ENCODE results near the gene EPN2. TPM values are rescaled to one million over a fixed set of nuclear protein-coding genes. Genes with fewer than 3 reads are reported as not detected.

Gene EPN2
- total and polyA plus RNA-seq, 9 donors = 21.6 to 68.9 (median 52.7) TPM

GRCh38 chr17:19261426-19261825, 24.3 kb downstream of the EPN2 start:
- Histone ChIP-seq H3K9me3 (no peaks in the 10 kb centered on the region), H3K36me3 (no peaks in the 10 kb centered on the region), H3K27me3 (no peaks in the 10 kb centered on the region), H3K27ac (no peak overlapping the region), H3K4me3 (no peak overlapping the region), H3K4me1 (ENCODE audit: insufficient read depth) (peaks cover 12% of the 10 kb centered on the region)
- intact Hi-C loops (cut with DNase I) = no loop called here
- WGBS, 3 donors = 82 to 93% (median 93%) methylated on average over 2 of the region's 2 CpGs
- no peak for TF ChIP-seq POLR2A (IDR thresholded peaks at IDR 0.05)
- TF ChIP-seq EP300 (IDR thresholded peaks at IDR 0.05) = no peak
- no peak for TF ChIP-seq CTCF (IDR thresholded peaks at IDR 0.05)
- no peak for DNase-seq

- H3K4me3 ChIP-seq = no peak overlapping the region
- intact Hi-C loops (cut with DNase I) = loop anchor here in 1 of 4 donors (2.0 kb wide), 1 partner anchor 18 kb away; no protein-coding TSS in a partner anchor
- H3K27me3 ChIP-seq = no peaks in the 10 kb centered on the region
- TF ChIP-seq CTCF (IDR thresholded peaks at IDR 0.05) (no peak), POLR2A (IDR thresholded peaks at IDR 0.05) (no peak), EP300 (IDR thresholded peaks at IDR 0.05) (no peak)
- H3K9me3 ChIP-seq = no peaks in the 10 kb centered on the region
- no peaks in the 10 kb centered on the region for H3K36me3 ChIP-seq
- H3K27ac ChIP-seq = peak overlapping the region in 1 of 2 donors; percentile 41
- WGBS, 3 donors = 57 to 68% (median 59%) methylated on average over 8 of the region's 8 CpGs
- peaks cover 12% of the 10 kb centered on the region for H3K4me1 ChIP-seq (ENCODE audit: insufficient read depth)
- DNase-seq = no peak
Measured at GRCh38 chr17:19262650-19263631, 25.8 kb downstream of the EPN2 start.

GRCh38 chr17:19263641-19264051, 26.5 kb downstream of the EPN2 start:
- H3K27me3 ChIP-seq = no peaks in the 10 kb centered on the region
- TF ChIP-seq POLR2A (IDR thresholded peaks at IDR 0.05) (no peak), CTCF (IDR thresholded peaks at IDR 0.05) (no peak), EP300 (IDR thresholded peaks at IDR 0.05) (no peak)
- 6 to 12% (median 6%) methylated on average over 4 of the region's 4 CpGs for WGBS, 3 donors
- DNase-seq = peak in 1 of 5 donors; percentile 43
- intact Hi-C loops (cut with DNase I) = loop anchor here in 1 of 4 donors (2.0 kb wide), 1 partner anchor 19 kb away; no protein-coding TSS in a partner anchor
- H3K4me3 ChIP-seq = no peak overlapping the region
- H3K36me3 ChIP-seq = no peaks in the 10 kb centered on the region
- no peaks in the 10 kb centered on the region for H3K9me3 ChIP-seq
- peaks cover 14% of the 10 kb centered on the region for H3K4me1 ChIP-seq (ENCODE audit: insufficient read depth)
- peak overlapping the region in 1 of 2 donors; percentile 41 for H3K27ac ChIP-seq

GRCh38 chr17:19264268-19264667, 27.1 kb downstream of the EPN2 start:
- H3K9me3 ChIP-seq = no peaks in the 10 kb centered on the region
- no peaks in the 10 kb centered on the region for H3K36me3 ChIP-seq
- peak overlapping the region in 1 of 2 donors; percentile 41 for H3K27ac ChIP-seq
- WGBS, 3 donors = 4 to 17% (median 9%) methylated on average over 3 of the region's 3 CpGs
- H3K4me1 ChIP-seq (ENCODE audit: insufficient read depth) = peaks cover 16% of the 10 kb centered on the region
- DNase-seq = no peak
- intact Hi-C loops (cut with DNase I) = no loop called here
- H3K27me3 ChIP-seq = no peaks in the 10 kb centered on the region
- no peak overlapping the region for H3K4me3 ChIP-seq
- TF ChIP-seq POLR2A (IDR thresholded peaks at IDR 0.05) (no peak), CTCF (IDR thresholded peaks at IDR 0.05) (no peak), EP300 (IDR thresholded peaks at IDR 0.05) (no peak)
